Right atrium auricular region (tissue), 2 donors: ENCODE results near the gene SLC39A11. TPM values are rescaled to one million over a fixed set of nuclear protein-coding genes. Genes with fewer than 3 reads are reported as not detected.

Experiments used
- DNase-seq: peaks from one replicate; pipeline ENCODE4 v3.0.0-alpha.2; 2019; ENCODE audit warnings: low spot score
- H3K27ac ChIP-seq, 2 donors: fragments of 200-600 bp; sonication (generic); 1 replicate in 1 of 2; 2 replicates in 1 of 2; pipeline ENCODE4 v1.5.1; 2016 to 2019
- H3K27me3 ChIP-seq, 2 donors: fragments of 200-600 bp; sonication (generic); one replicate each; pipeline versions ENCODE4 v1.5.1 to v1.6.0; 2017 to 2019
- H3K36me3 ChIP-seq: fragments of 200-600 bp; sonication (generic); one replicate; pipeline ENCODE4 v1.5.1; 2016
- H3K4me1 ChIP-seq, 2 donors: fragments of 200-600 bp; sonication (generic); one replicate each; pipeline versions ENCODE4 v1.5.1 to v1.6.0; 2017 to 2019
- H3K4me3 ChIP-seq, 2 donors: fragments of 200-600 bp; sonication (generic); 1 replicate in 1 of 2; 2 replicates in 1 of 2; pipeline ENCODE4 v1.5.1; 2017 to 2019; ENCODE audit warnings: mild to moderate bottlenecking in 1 of 2, moderate library complexity in 1 of 2
- H3K9me3 ChIP-seq, 2 donors: fragments of 200-600 bp; sonication (generic); one replicate each; pipeline ENCODE4 v1.5.1; 2019
- total RNA-seq, 2 donors: library from RNA; depleted of rRNA; stranded (reverse); fragments of >200 nt; gene quantifications; one replicate each; pipeline ENCODE4 v1.1.0, GENCODE V29; 2016
- TF ChIP-seq, protein P1 (sequence below), 2 donors: fragments of 200-600 bp; sonication (generic); IDR thresholded peaks; one replicate each; pipeline ENCODE4 v1.5.1; 2019; ENCODE audit warnings: antibody characterized with exemption in 2 of 2

Gene SLC39A11
- total RNA-seq, 2 donors from 2014 or later = 7.4 to 15.5 TPM

DNA sequence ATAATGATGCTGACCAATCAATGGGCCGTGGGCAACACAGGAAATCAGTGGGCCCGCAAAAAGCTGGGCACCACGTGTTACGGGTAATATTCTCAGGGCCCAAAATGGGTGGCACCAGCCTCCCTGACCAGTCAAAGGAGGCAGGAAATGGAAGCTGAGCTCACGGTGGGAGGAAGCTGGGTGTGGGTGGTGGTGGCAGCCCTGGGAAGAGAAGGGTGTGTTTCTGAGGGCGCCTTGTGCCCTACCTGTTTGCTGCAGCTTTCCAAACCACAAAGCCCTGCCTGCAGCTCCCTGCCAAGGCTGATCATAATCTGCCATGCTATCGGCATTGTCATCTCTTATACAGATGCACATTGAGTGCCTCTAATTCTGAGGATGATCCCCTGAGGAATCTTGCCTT lies 457.9 kb downstream of the SLC39A11 start:
- H3K36me3 ChIP-seq = no peaks in the 10 kb centered on the region
- TF ChIP-seq, protein P1, sequence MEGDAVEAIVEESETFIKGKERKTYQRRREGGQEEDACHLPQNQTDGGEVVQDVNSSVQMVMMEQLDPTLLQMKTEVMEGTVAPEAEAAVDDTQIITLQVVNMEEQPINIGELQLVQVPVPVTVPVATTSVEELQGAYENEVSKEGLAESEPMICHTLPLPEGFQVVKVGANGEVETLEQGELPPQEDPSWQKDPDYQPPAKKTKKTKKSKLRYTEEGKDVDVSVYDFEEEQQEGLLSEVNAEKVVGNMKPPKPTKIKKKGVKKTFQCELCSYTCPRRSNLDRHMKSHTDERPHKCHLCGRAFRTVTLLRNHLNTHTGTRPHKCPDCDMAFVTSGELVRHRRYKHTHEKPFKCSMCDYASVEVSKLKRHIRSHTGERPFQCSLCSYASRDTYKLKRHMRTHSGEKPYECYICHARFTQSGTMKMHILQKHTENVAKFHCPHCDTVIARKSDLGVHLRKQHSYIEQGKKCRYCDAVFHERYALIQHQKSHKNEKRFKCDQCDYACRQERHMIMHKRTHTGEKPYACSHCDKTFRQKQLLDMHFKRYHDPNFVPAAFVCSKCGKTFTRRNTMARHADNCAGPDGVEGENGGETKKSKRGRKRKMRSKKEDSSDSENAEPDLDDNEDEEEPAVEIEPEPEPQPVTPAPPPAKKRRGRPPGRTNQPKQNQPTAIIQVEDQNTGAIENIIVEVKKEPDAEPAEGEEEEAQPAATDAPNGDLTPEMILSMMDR (IDR thresholded peaks at IDR 0.05) = no peak
- H3K27me3 ChIP-seq = no peaks in the 10 kb centered on the region
- no peak overlapping the region for H3K27ac ChIP-seq
- H3K4me1 ChIP-seq = no peaks in the 10 kb centered on the region
- DNase-seq = no peak
- no peak overlapping the region for H3K4me3 ChIP-seq
- H3K9me3 ChIP-seq = no peaks in the 10 kb centered on the region

GRCh38 chr17:72631949-72632684 lies 460.4 kb downstream of the SLC39A11 start:
- TF ChIP-seq, protein P1 (IDR thresholded peaks at IDR 0.05) = no peak
- no peaks in the 10 kb centered on the region for H3K27me3 ChIP-seq
- no peak overlapping the region for H3K27ac ChIP-seq
- no peaks in the 10 kb centered on the region for H3K36me3 ChIP-seq
- H3K4me1 ChIP-seq = no peaks in the 10 kb centered on the region
- H3K9me3 ChIP-seq = peaks cover 0 to 9% of the 10 kb centered on the region in 2 donors
- DNase-seq = no peak
- no peak overlapping the region for H3K4me3 ChIP-seq

- no peak overlapping the region for H3K4me3 ChIP-seq
- no peaks in the 10 kb centered on the region for H3K4me1 ChIP-seq
- TF ChIP-seq, protein P1 (IDR thresholded peaks at IDR 0.05) = no peak
- H3K9me3 ChIP-seq = peaks cover 0 to 9% of the 10 kb centered on the region in 2 donors
- H3K27ac ChIP-seq = no peak overlapping the region
- no peaks in the 10 kb centered on the region for H3K36me3 ChIP-seq
- no peak for DNase-seq
- no peaks in the 10 kb centered on the region for H3K27me3 ChIP-seq
Measured at GRCh38 chr17:72631568-72631948, 460.9 kb downstream of the SLC39A11 start.

GRCh38 chr17:72624652-72625051 lies 467.8 kb downstream of the SLC39A11 start:
- TF ChIP-seq, protein P1 (IDR thresholded peaks at IDR 0.05) = no peak
- H3K4me1 ChIP-seq = no peaks in the 10 kb centered on the region
- no peak for DNase-seq
- H3K36me3 ChIP-seq = no peaks in the 10 kb centered on the region
- peaks cover 0 to 9% of the 10 kb centered on the region in 2 donors for H3K9me3 ChIP-seq
- no peak overlapping the region for H3K27ac ChIP-seq
- H3K27me3 ChIP-seq = no peaks in the 10 kb centered on the region
- no peak overlapping the region for H3K4me3 ChIP-seq

GRCh38 chr17:72624226-72624625 lies 468.3 kb downstream of the SLC39A11 start:
- TF ChIP-seq, protein P1 (IDR thresholded peaks at IDR 0.05) = no peak
- no peak for DNase-seq
- Histone ChIP-seq H3K27ac (no peak overlapping the region), H3K4me1 (no peaks in the 10 kb centered on the region), H3K27me3 (no peaks in the 10 kb centered on the region), H3K4me3 (no peak overlapping the region), H3K9me3 (peaks cover 0 to 8% of the 10 kb centered on the region in 2 donors), H3K36me3 (no peaks in the 10 kb centered on the region)
